Measurements from ENCODE around the gene SDK1. TPM values are rescaled to one million over a fixed set of nuclear protein-coding genes. Genes with fewer than 3 reads are reported as not detected.
"Not testable (repeated sequence)": the region's sequence is repeated elsewhere in the genome, so short reads cannot be mapped to it uniquely, and the experiment has no call there.

Gene SDK1
- total RNA-seq, 1 donor from 2014 or later: 1.1 TPM

- no peak for DNase-seq (ENCODE audit: low read depth, low spot score)
Observed at GRCh38 chr7:4212376-4212775, 911.3 kb downstream of the SDK1 start.

GRCh38 chr7:4214291-4215155 is 913.5 kb downstream of the SDK1 start:
- no peak for DNase-seq (ENCODE audit: low read depth, low spot score)

GRCh38 chr7:4215176-4215720 is 914.2 kb downstream of the SDK1 start:
- DNase-seq (ENCODE audit: low read depth, low spot score): no peak

GRCh38 chr7:4216016-4216415 is 915.0 kb downstream of the SDK1 start:
- no peak for DNase-seq (ENCODE audit: low read depth, low spot score)

GRCh38 chr7:4217126-4217660 is 916.1 kb downstream of the SDK1 start:
- not testable (repeated sequence) for DNase-seq (ENCODE audit: low read depth, low spot score)

GRCh38 chr7:4218481-4218880 is 917.4 kb downstream of the SDK1 start:
- DNase-seq (ENCODE audit: low read depth, low spot score): no peak

GRCh38 chr7:4220011-4220410 is 919.0 kb downstream of the SDK1 start:
- no peak for DNase-seq (ENCODE audit: low read depth, low spot score)

GRCh38 chr7:4221043-4221442 is 920.0 kb downstream of the SDK1 start:
- no peak for DNase-seq (ENCODE audit: low read depth, low spot score)

- no peak for DNase-seq (ENCODE audit: low read depth, low spot score)
Observed at GRCh38 chr7:4222676-4223075, 921.6 kb downstream of the SDK1 start.

- DNase-seq (ENCODE audit: low read depth, low spot score): no peak
Observed at GRCh38 chr7:4225361-4225771, 924.3 kb downstream of the SDK1 start.

GRCh38 chr7:4225881-4226523 is 925.0 kb downstream of the SDK1 start:
- DNase-seq (ENCODE audit: low read depth, low spot score): no peak

- no peak for DNase-seq (ENCODE audit: low read depth, low spot score)
Observed at GRCh38 chr7:4226524-4226882, 925.5 kb downstream of the SDK1 start.

- no peak for DNase-seq (ENCODE audit: low read depth, low spot score)
Observed at GRCh38 chr7:4227105-4228010, 926.3 kb downstream of the SDK1 start.

- no peak for DNase-seq (ENCODE audit: low read depth, low spot score)
Observed at GRCh38 chr7:4230352-4230751, 929.3 kb downstream of the SDK1 start.

GRCh38 chr7:4233146-4233545 is 932.1 kb downstream of the SDK1 start:
- DNase-seq (ENCODE audit: low read depth, low spot score): no peak

- no peak for DNase-seq (ENCODE audit: low read depth, low spot score)
Observed at GRCh38 chr7:4233621-4234497, 932.8 kb downstream of the SDK1 start.

GRCh38 chr7:4234498-4234855 is 933.4 kb downstream of the SDK1 start:
- DNase-seq (ENCODE audit: low read depth, low spot score): no peak

GRCh38 chr7:4234886-4235285 is 933.8 kb downstream of the SDK1 start:
- no peak for DNase-seq (ENCODE audit: low read depth, low spot score)

- DNase-seq (ENCODE audit: low read depth, low spot score): no peak
Observed at GRCh38 chr7:4235596-4235995, 934.5 kb downstream of the SDK1 start.

- no peak for DNase-seq (ENCODE audit: low read depth, low spot score)
Observed at GRCh38 chr7:4236389-4236788, 935.3 kb downstream of the SDK1 start.
